K562 (cell line): ENCODE measurements around the gene UQCRC2.

Experiments used
- JUND ChIP-seq, 2 experiments: IDR thresholded peaks; 2 replicates in 1 of 2; 3 replicates in 1 of 2; pipeline ENCODE4 v1.6.1; 2011; ENCODE audit warnings: borderline replicate concordance in 2 of 2, low read depth in 2 of 2, low read length in 2 of 2, improper control_type of control experiment in 1 of 2, missing biosample characterization in 1 of 2, missing genetic modification characterization in 1 of 2, missing genetic modification reagents in 1 of 2
- KDM4B ChIP-seq, 2 experiments: fragments of 450-650 bp in 1 of 2; sonication (generic) in 1 of 2; IDR thresholded peaks; 2 replicates each; pipeline ENCODE4 v1.6.1; 2016 to 2017; ENCODE audit warnings: borderline replicate concordance in 2 of 2, antibody characterized with exemption in 1 of 2, low read depth in 1 of 2, mild to moderate bottlenecking in 1 of 2
- YY1 ChIP-seq, 3 experiments: IDR thresholded peaks; 2 replicates each; pipeline ENCODE4 v1.6.1; 2011; ENCODE audit warnings: low read length in 2 of 3, mild to moderate bottlenecking in 2 of 3, moderate library complexity in 2 of 3, borderline replicate concordance in 1 of 3, control low read depth in 1 of 3, low read depth in 1 of 3; ENCODE audit not compliant: insufficient read depth in 3 of 3, insufficient replicate concordance in 2 of 3, control insufficient read depth in 1 of 3, insufficient read length in 1 of 3; ENCODE audit errors: extremely low read depth in 1 of 3
- ZFX ChIP-seq: sonication (generic); formaldehyde crosslinking; IDR thresholded peaks from 2 replicates; pipeline ENCODE4 v1.8.0; 2022; ENCODE audit warnings: mild to moderate bottlenecking, missing genetic modification reagents, moderate library complexity
- ZNF232 ChIP-seq: sonication (generic); formaldehyde crosslinking; IDR thresholded peaks from 2 replicates; pipeline ENCODE4 v1.8.0; 2022; ENCODE audit warnings: mild to moderate bottlenecking, missing genetic modification reagents
- TF ChIP-seq, protein P1 (sequence below): fragments of 250-450 bp; sonication (Bioruptor Pico); IDR thresholded peaks from 2 replicates; pipeline ENCODE4 v1.5.0; 2020; ENCODE audit warnings: mild to moderate bottlenecking, borderline replicate concordance
- TF ChIP-seq, protein P2 (sequence below), 3 experiments: IDR thresholded peaks in 2 of 3; conservative IDR thresholded peaks in 1 of 3; 2 replicates each; pipeline ENCODE4 v1.5.1; 2011 to 2012; ENCODE audit warnings: low read length in 3 of 3, mild to moderate bottlenecking in 3 of 3, control low read depth in 2 of 3, improper control_type of control experiment in 1 of 3, inconsistent platforms in 1 of 3, low read depth in 1 of 3, mixed read lengths in 1 of 3, moderate library complexity in 1 of 3; ENCODE audit not compliant: insufficient read depth in 2 of 3
- TF ChIP-seq, protein P3 (sequence below): fragments of 250-450 bp; sonication (Bioruptor Pico); IDR thresholded peaks from 2 replicates; pipeline ENCODE4 v1.5.0; 2021

DNA sequence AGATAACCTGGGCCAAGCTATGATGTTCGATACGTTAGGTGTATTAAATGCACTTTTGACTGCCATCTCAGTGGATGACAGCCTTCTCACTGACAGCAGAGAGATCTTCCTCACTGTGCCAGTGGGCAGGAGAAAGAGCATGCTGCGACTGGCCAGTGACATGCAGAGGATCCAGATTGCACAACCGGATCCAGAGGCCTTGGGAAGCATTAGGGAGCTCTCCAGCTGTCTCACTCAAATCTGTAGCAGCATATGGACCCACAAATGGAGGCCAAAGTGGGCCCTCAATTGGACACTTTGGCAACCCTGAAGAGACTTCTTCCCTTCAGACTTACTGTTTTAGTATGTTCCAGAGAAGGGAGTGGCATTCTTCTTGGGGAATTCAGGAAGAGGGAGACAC lies 26.9 kb downstream of the UQCRC2 start:
- TF ChIP-seq, protein P1, sequence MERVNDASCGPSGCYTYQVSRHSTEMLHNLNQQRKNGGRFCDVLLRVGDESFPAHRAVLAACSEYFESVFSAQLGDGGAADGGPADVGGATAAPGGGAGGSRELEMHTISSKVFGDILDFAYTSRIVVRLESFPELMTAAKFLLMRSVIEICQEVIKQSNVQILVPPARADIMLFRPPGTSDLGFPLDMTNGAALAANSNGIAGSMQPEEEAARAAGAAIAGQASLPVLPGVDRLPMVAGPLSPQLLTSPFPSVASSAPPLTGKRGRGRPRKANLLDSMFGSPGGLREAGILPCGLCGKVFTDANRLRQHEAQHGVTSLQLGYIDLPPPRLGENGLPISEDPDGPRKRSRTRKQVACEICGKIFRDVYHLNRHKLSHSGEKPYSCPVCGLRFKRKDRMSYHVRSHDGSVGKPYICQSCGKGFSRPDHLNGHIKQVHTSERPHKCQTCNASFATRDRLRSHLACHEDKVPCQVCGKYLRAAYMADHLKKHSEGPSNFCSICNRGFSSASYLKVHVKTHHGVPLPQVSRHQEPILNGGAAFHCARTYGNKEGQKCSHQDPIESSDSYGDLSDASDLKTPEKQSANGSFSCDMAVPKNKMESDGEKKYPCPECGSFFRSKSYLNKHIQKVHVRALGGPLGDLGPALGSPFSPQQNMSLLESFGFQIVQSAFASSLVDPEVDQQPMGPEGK (CRISPR knock-in tag), result no peak
- TF ChIP-seq, protein P2, sequence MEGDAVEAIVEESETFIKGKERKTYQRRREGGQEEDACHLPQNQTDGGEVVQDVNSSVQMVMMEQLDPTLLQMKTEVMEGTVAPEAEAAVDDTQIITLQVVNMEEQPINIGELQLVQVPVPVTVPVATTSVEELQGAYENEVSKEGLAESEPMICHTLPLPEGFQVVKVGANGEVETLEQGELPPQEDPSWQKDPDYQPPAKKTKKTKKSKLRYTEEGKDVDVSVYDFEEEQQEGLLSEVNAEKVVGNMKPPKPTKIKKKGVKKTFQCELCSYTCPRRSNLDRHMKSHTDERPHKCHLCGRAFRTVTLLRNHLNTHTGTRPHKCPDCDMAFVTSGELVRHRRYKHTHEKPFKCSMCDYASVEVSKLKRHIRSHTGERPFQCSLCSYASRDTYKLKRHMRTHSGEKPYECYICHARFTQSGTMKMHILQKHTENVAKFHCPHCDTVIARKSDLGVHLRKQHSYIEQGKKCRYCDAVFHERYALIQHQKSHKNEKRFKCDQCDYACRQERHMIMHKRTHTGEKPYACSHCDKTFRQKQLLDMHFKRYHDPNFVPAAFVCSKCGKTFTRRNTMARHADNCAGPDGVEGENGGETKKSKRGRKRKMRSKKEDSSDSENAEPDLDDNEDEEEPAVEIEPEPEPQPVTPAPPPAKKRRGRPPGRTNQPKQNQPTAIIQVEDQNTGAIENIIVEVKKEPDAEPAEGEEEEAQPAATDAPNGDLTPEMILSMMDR (IDR thresholded peaks at IDR 0.05 in 2 of 3, conservative IDR thresholded peaks at IDR 0.05 in 1 of 3; ENCODE audit: insufficient read depth in 2 of 3, low read depth in 1 of 3, low read length in 3 of 3), result no peak
- TF ChIP-seq ZFX (CRISPR knock-in tag) (no peak), JUND (IDR thresholded peaks at IDR 0.05; ENCODE audit: borderline replicate concordance, low read depth, low read length) (no peak), JUND (tag; IDR thresholded peaks at IDR 0.05; ENCODE audit: borderline replicate concordance, low read depth, low read length) (no peak), YY1 (IDR thresholded peaks at IDR 0.05; ENCODE audit: borderline replicate concordance in 1 of 3, control insufficient read depth in 1 of 3, extremely low read depth in 1 of 3, insufficient read depth in 3 of 3, insufficient read length in 1 of 3, insufficient replicate concordance in 2 of 3, low read depth in 1 of 3, low read length in 2 of 3) (no peak), KDM4B (IDR thresholded peaks at IDR 0.05; ENCODE audit: borderline replicate concordance in 2 of 2, low read depth in 1 of 2) (no peak), ZNF232 (CRISPR knock-in tag) (no peak)
- TF ChIP-seq, protein P3, sequence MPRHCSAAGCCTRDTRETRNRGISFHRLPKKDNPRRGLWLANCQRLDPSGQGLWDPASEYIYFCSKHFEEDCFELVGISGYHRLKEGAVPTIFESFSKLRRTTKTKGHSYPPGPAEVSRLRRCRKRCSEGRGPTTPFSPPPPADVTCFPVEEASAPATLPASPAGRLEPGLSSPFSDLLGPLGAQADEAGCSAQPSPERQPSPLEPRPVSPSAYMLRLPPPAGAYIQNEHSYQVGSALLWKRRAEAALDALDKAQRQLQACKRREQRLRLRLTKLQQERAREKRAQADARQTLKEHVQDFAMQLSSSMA (CRISPR knock-in tag), result no peak
